NT2/D1 (cell line): ENCODE data around the gene MYDGF.

ENCODE experiments used
- DNase-seq: peaks from one replicate; pipeline ENCODE4 v3.0.0-alpha.2; 2011; ENCODE audit warnings: low read depth, low spot score
- H3K27me3 ChIP-seq: 2 replicates; pipeline ENCODE4 v1.6.0; 2011; ENCODE audit warnings: mild to moderate bottlenecking; ENCODE audit not compliant: insufficient read length, insufficient read depth
- H3K36me3 ChIP-seq: 2 replicates; pipeline ENCODE4 v1.6.1; 2011; ENCODE audit warnings: mild to moderate bottlenecking, low read length, mixed read lengths; ENCODE audit not compliant: insufficient read depth, insufficient read length
- H3K4me1 ChIP-seq: 2 replicates; pipeline ENCODE4 v1.5.1; 2011; ENCODE audit not compliant: insufficient read depth, insufficient read length
- H3K4me3 ChIP-seq: 2 replicates; pipeline ENCODE4 v1.5.1; 2011; ENCODE audit warnings: low read depth; ENCODE audit not compliant: insufficient read length
- H3K9ac ChIP-seq: 2 replicates; pipeline ENCODE4 v1.6.0; 2011; ENCODE audit warnings: low read depth; ENCODE audit not compliant: insufficient read length
- H3K9me3 ChIP-seq: 2 replicates; pipeline ENCODE4 v1.5.1; 2011; ENCODE audit warnings: mild to moderate bottlenecking, low read length; ENCODE audit not compliant: insufficient read depth
- SUZ12 ChIP-seq: IDR thresholded peaks from 2 replicates; pipeline ENCODE4 v1.6.1; 2011; ENCODE audit not compliant: insufficient read length, insufficient read depth; ENCODE audit errors: extremely low read depth
- YY1 ChIP-seq: IDR thresholded peaks from 2 replicates; pipeline ENCODE4 v1.6.1; 2011; ENCODE audit not compliant: insufficient read length, insufficient read depth
- ZNF274 ChIP-seq: IDR thresholded peaks from 2 replicates; pipeline ENCODE4 v1.6.1; 2011; ENCODE audit warnings: mild to moderate bottlenecking, low read depth, low read length

Gene MYDGF

GRCh38 chr19:4692251-4693077 is 22.3 kb upstream of the MYDGF start:
- Histone ChIP-seq H3K4me1 (no peaks in the 10 kb centered on the region), H3K9me3 (no peaks in the 10 kb centered on the region), H3K4me3 (no peak overlapping the region), H3K27me3 (no peaks in the 10 kb centered on the region), H3K9ac (no peak overlapping the region), H3K36me3 (peaks cover 94% of the 10 kb centered on the region)
- TF ChIP-seq YY1 (no peak), ZNF274 (no peak), SUZ12 (no peak)
- no peak for DNase-seq

- no peaks in the 10 kb centered on the region for H3K27me3 ChIP-seq
- no peak overlapping the region for H3K4me3 ChIP-seq
- TF ChIP-seq YY1 (no peak), SUZ12 (no peak), ZNF274 (no peak)
- no peak overlapping the region for H3K9ac ChIP-seq
- H3K4me1 ChIP-seq, result no peaks in the 10 kb centered on the region
- no peaks in the 10 kb centered on the region for H3K9me3 ChIP-seq
- H3K36me3 ChIP-seq, result peaks cover 96% of the 10 kb centered on the region
- DNase-seq, result no peak
Observed at GRCh38 chr19:4691373-4691772, 21.2 kb upstream of the MYDGF start.

DNA sequence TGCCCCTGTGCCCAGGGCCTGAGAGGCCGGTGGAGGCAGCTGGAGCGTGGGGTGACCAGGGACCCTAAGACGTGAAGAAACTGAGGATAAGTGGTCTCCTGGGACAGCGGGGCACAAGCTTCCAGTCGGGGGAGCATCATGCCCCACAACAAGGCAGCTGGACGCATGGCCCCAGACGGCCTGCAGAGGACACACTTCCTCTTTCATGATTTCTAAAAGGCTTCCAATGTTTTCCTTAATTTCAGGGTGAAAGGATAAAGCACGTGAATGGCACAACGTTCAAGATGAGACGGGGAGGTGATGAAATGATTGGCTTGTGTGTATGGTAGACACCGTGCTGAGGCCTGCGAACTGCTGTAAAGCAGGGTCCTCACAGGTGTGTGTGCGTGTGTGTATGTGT is 20.2 kb upstream of the MYDGF start:
- H3K9ac ChIP-seq, result no peak overlapping the region
- no peak for TF ChIP-seq SUZ12
- no peak for TF ChIP-seq ZNF274
- TF ChIP-seq YY1, result no peak
- no peak overlapping the region for H3K4me3 ChIP-seq
- no peaks in the 10 kb centered on the region for H3K9me3 ChIP-seq
- no peaks in the 10 kb centered on the region for H3K27me3 ChIP-seq
- no peaks in the 10 kb centered on the region for H3K4me1 ChIP-seq
- no peak for DNase-seq
- H3K36me3 ChIP-seq, result peaks cover 93% of the 10 kb centered on the region

- H3K4me3 ChIP-seq, result no peak overlapping the region
- H3K4me1 ChIP-seq, result no peaks in the 10 kb centered on the region
- peaks cover 93% of the 10 kb centered on the region for H3K36me3 ChIP-seq
- no peaks in the 10 kb centered on the region for H3K27me3 ChIP-seq
- H3K9me3 ChIP-seq, result no peaks in the 10 kb centered on the region
- no peak overlapping the region for H3K9ac ChIP-seq
- no peak for DNase-seq
- no peak for TF ChIP-seq SUZ12
- TF ChIP-seq ZNF274, result no peak
- TF ChIP-seq YY1, result no peak
Observed at GRCh38 chr19:4689403-4689802, 19.3 kb upstream of the MYDGF start.

DNA sequence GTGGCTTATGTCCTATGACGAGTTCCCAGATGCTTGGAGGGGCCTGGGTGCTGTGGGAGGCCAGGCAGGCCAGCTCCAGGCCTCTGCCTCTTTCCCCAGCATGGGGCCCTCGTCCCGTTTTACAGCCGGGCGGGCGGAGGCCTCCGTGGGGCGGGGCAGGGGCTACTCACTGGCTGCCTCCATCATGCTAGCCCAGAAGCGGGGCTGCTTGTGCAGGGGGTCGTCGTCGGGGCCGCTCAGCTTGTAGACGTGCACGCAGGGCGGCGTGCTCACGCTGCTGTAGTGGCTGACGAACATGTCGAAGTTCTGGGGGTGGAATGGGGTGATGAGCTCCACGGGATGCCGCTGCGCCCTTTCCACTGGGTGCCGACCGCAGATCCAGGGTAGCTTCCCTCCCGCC is 18.4 kb upstream of the MYDGF start:
- H3K9me3 ChIP-seq, result no peaks in the 10 kb centered on the region
- H3K36me3 ChIP-seq, result peaks cover 93% of the 10 kb centered on the region
- no peaks in the 10 kb centered on the region for H3K4me1 ChIP-seq
- DNase-seq, result no peak
- H3K9ac ChIP-seq, result no peak overlapping the region
- no peak overlapping the region for H3K4me3 ChIP-seq
- TF ChIP-seq YY1, result no peak
- no peak for TF ChIP-seq ZNF274
- no peak for TF ChIP-seq SUZ12
- H3K27me3 ChIP-seq, result no peaks in the 10 kb centered on the region

- no peak for DNase-seq
- peaks cover 92% of the 10 kb centered on the region for H3K36me3 ChIP-seq
- H3K27me3 ChIP-seq, result no peaks in the 10 kb centered on the region
- no peaks in the 10 kb centered on the region for H3K9me3 ChIP-seq
- H3K4me1 ChIP-seq, result no peaks in the 10 kb centered on the region
- TF ChIP-seq YY1 (no peak), ZNF274 (no peak), SUZ12 (no peak)
- no peak overlapping the region for H3K9ac ChIP-seq
- H3K4me3 ChIP-seq, result no peak overlapping the region
Observed at GRCh38 chr19:4687396-4687795, 17.3 kb upstream of the MYDGF start.

DNA sequence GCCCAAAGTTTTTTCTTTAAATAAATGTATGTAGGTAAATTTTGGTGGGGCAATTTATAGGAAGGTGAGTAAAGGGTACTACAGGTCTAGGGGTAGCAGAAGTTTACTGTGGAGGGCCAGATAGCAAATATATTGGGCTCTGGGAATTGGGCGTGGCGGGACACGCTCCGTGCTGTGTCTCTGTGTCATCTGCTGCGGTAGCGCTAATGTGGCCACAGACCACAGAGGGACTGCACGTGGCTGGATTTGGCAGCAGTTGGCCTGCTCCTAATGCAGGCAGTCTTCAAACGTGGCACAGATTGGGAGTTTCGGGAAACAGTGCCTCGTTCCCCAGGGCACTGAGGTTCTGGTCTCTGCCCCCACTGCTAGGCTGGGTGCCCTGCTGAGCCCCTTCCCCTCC is 16.6 kb upstream of the MYDGF start:
- H3K36me3 ChIP-seq, result peaks cover 91% of the 10 kb centered on the region

More for the DNA sequence above, 16.6 kb upstream of the MYDGF start:
- Histone ChIP-seq H3K4me1 (no peaks in the 10 kb centered on the region), H3K27me3 (no peaks in the 10 kb centered on the region), H3K9ac (no peak overlapping the region), H3K9me3 (no peaks in the 10 kb centered on the region), H3K4me3 (no peak overlapping the region)
- DNase-seq, result no peak
- no peak for TF ChIP-seq SUZ12
- TF ChIP-seq ZNF274, result no peak
- no peak for TF ChIP-seq YY1
